HG03460 (cell line): ENCODE data around the gene ABCA3.
"Not testable (repeated sequence)": the region's sequence is repeated elsewhere in the genome, so short reads cannot be mapped to it uniquely, and the experiment has no call there.

ENCODE experiments used
- ATAC-seq: cut with Tn5 transposase; IDR thresholded peaks from one replicate; pipeline ENCODE4 v1.9.1; 2021; ENCODE audit not compliant: unreplicated experiment

The ABCA3 gene

DNA sequence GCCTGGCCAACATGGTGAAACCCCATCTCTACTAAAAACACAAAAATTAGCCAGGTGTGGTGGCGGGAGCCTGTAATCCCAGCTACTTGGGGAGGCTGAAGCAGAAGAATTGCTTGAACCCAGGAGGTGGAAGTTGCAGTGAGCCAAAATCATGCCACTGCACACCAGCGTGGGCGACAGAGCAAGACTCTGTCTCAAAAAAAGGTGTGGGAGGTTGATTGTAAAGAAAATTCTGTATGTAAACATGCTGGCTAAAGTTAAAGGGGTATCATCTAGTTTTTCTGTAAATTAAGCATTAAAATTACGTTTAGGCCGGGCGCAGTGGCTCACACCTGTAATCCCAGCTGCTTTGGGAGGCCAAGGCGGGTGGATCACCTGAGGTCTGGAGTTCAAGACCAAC is 82.0 kb downstream of the ABCA3 start:
- not testable (repeated sequence) for ATAC-seq

DNA sequence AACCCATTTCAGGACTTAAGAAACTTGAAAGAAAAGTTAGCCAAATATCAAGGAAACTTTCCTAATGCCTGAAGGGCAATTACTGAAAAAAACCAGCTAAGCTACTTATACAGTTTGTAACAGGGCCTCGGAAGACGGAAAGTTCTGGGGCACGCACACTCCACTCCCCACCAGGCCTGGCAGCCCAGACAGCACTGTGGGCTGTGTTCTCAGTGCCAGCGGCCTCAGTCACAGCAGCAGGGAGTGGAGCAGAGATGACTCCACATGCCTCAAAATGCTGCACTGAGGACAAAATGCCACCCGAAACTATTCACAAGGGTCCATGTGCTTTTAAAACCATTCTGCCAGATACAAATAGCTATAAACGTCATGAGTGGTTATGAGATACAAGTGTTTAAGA is 82.8 kb downstream of the ABCA3 start:
- no peak for ATAC-seq

DNA sequence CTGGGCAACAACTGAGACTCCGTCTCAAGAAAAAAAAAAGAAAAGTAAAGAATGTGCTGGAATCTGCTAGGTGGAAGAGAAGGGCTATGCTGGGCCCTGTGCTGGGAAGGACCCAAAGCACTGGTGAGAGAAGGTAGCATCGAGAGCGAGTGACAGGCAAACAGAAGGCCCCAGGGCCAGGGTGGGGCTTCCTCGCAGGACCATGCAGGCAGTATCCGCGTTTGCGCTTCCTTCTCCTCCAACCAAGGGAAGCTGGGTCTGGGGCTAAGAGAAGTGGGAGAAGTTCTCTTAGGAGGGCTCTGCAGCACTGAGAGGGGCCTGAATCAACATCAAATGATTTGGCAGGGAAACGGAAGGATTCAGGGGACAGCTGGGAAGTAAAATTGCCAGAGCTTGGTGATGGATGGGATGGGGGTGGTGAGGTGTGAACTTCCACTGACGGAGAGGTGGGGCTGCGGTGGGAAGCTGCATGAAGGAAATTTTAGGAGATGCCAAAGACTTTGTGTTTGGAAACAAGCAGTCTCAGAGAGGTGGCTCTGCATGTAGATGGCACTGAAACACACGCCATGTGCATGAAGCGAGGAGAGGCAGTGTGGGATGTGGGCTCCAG is 83.9 kb downstream of the ABCA3 start:
- ATAC-seq, result no peak

DNA sequence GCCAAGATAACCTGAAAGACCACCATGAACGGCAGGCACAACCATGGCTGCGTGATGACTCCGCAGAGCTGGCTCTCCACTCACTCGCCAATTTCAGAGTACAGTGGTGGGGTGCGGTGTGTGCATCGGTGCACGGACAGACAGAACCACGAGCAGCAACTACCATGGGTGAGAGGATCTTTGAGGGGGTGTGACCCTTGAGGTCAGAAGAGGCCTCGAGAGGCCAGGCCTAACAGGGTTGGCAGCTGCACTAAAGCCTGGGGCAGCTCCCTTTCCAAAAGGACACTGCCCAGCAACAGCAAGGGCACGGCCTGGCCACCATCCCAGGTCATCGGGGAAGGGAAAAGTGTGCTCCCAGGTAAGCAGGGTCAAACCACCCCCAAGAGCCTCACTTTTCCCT is 87.2 kb downstream of the ABCA3 start:
- ATAC-seq, result no peak

DNA sequence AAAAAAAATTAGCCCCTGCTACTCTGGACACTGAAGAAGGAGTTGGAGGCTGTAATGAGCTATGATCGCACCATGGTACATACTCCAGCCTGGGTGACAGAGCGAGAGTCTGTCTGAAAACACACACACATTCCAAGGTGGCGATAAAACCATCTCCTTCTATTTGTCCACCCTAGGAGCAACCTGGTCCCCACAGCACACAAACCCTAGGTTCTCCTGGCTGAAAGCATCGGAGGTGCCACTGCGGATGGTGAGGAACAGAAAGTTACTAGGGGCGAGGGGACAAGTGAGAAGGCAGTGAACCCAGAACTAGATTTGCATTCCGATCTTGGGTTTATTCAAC is 87.8 kb downstream of the ABCA3 start:
- ATAC-seq, result no peak

DNA sequence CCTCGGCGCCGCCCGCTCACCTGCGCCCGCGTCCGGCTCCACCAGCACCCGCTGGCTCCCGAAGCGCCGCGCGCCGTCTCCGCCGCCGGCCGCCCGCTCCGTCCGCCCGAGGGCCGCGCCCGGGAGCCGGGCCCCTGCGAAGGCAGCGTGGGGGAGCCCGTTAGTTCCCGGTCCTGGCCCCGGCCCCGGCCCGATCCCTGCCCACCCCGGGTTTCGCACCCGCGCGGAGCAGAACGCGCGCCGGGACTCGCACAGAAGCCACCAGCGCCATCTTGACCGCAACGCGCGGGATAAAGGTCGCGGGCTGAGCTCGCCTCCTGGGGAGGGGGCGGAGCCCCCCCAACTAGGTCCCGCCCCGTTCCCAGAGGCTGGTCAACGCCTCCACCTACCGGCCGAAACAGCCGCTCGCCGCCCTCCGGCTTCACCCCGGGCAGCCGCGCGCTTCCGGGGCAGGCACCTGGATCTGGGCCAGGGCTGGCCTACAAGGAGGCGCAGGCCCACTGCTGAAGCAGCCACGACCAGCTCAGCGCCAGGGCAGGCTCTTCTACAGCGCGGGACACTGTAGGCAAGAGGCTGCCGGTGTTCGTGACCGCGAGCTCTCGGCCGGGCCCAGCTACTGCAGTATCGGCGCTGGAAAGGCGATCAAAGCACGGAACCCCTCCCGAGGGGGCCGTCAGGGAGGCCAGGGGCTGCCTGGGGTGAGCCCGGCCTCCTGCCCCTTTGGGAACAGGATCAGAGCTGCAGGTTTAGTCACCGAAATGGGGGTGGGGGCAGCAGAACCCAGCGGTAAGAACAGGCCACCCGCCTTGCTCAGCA is 89.0 kb downstream of the ABCA3 start, which contains the start of gene ECI1:
Gene ECI1, minus strand, starts transcription at position 292 of the 816 bp plus-strand sequence. Its CDS starts 21 bp downstream, at position 271.
- ATAC-seq, result peak; percentile 83

DNA sequence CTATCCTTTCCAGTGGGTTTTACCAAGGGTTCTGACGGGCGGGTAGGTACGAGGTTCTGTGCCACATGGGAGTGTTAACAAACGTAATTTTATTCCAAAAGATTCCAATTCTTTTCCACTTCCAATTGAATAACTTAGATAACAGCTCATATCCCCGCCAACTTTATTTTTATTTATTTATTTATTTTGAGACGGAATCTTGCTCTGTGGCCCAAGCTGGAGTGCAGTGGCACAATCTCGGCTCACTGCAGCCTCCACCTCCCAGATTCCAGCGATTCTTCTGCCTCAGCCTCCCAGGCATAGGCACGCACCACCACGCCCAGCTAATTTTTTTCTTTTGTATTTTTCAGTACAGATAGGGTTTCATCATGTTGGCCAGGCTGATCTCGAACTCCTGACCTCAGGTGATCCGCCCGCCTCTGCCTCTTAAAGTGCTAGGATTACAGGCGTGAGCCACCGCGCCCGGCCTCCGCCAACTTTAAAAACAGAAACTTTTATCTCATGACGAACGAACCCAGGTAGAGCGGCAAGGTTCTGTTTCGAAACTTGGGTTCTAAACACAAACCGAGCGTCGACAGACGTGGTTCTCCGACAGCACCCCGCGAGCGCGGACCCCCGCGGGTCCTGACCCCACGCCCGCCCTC is 89.8 kb downstream of the ABCA3 start:
- ATAC-seq, result no peak

DNA sequence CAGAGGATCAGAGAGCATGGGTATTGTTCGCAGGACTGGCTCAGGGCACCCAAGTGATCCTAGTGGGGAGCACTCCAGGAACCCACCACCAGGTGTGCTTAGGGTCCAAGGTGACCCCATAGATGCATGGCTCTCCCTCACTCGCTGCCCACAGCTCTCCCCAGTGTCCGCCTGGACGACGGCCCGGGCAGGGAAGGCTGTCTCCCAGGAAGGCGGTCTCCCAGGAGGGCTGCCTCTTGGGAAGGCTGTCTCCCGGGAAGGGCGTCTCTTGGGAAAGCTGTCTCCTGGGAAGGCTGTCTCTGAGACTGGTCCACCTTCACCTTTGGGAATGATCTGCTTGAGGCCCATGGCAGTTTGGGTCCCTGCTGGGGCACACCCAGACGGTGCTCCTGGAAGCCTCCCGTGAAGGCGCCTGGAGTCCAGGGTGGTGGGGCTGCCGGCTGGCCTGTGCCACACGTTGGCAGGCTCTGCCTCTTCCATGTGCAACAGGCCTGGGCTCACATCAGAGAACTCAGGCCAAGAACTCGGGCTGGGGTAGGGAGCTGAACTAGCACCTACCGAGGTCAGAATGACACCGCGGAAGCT is 94.1 kb downstream of the ABCA3 start:
- ATAC-seq, result no peak

DNA sequence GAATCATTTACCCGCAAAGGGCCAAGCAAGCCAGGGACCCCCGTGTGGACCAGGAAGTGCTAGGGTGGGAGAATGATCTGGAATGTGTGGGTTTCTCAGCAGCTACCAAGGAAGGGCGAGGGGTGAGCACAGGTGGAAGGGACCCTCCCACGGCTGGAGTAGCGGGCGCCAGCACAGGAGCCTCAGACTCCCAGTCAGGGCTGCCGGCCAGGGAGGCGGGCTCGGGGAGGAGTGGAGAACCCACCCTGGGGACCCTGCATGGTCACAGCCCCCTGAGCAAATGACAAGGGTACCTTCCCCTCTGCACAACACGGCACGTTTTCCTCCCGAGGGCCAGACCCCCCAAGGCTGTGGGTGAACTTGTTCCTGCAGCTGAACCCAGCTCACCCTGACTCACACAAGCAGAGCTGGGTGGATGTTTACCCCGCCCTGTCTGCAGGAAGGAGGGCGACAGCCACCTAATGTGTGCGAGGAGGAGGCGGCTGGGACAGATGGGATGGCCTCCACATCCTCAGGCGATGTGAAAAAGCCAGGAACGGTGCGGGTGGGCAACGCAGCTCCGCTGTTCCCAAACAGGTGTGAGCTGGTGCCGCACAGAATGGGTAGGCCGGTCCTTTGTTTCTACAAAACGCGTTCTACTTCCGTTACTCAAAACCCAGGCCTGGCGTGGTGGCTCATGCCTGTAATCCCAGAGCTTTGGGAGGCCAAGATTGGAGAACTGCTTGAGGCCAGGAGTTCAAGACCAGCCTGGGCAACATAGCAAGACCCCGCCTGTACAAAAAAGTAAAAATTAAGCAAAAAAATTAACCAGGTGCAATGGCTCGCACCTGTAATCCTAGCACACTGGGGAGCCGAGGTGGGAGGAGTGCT is 95.4 kb downstream of the ABCA3 start:
- no peak for ATAC-seq

DNA sequence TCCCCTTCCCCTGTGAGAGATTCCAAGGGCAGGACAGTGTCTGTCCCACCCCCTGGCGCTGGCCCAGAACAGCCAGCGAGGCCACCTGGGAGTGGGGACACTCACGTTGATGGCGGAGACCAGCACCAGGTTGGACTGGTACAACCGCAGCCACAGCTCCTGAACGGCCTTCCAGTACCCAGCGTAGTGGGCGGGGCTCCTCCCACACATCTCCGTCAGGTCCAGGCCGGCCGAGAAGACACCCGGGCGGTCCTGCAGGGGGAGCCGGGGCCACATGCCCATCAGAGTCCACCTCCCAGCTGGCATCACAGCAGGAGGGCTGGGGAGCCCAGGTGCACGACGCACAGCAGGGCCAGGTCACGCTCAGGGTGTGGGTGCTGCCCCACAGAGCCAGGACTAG is 96.2 kb downstream of the ABCA3 start:
- no peak for ATAC-seq

DNA sequence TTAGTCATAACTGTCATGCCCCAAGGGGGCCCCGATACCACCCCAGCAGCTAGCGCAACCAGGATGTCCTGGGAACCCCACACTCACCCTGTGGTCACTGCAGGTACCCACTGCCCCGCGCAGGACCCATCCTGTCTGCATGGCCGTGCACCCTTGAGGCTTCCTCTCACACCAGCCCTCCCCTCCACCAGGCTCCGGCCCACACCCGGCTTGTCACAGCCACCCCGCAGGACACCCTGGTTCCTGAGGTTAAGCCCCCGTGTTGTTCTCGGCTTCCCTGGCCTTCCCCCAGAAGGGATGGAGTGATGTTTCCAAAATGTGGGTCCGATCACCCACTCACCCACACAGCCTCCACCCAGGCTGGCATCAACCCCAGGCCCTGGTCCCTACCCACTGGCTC is 96.7 kb downstream of the ABCA3 start:
- ATAC-seq, result no peak

DNA sequence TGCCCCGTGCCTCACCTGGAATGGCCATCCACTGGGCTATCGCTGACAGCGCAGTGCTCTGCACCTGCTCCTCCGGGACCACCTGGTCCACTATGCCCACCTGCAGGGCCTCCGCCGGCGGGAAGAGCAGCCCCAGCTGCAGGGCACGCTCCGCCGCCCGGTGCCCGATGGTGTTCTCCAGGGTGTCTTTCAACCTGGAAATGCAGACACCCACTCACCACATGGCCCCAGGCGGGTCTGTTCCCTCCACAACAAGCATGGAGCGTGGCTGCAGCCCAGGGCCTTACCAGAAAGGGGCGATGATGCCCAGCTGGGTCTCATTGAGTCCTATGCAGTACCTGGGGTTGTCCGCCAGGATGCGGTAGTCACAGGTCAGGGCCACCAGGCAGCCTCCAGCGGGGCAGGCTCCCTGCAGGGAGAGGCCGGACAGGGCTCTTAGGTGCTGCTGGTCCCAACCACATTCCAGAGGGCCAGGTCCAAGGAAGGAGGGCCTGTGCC is 97.4 kb downstream of the ABCA3 start:
- no peak for ATAC-seq

DNA sequence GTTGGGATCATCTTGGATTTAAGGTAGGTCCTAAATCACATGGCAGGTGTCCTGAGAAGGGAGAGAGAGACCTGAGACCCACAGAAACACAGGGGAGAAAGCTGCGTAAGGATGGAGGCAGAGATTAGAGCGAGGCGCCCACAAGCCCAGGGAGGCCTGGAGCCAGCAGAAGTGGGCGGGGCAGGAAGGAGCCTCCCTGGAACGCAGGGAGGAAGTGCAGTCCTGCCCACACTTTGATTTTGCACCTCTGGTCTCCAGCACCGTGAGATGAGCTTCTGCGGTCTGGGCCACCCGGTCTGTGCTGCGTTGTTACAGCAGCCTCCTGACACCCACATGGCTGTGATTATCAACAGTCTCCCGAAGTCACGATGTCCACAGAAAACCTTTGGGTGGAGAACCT is 97.9 kb downstream of the ABCA3 start:
- ATAC-seq, result no peak

DNA sequence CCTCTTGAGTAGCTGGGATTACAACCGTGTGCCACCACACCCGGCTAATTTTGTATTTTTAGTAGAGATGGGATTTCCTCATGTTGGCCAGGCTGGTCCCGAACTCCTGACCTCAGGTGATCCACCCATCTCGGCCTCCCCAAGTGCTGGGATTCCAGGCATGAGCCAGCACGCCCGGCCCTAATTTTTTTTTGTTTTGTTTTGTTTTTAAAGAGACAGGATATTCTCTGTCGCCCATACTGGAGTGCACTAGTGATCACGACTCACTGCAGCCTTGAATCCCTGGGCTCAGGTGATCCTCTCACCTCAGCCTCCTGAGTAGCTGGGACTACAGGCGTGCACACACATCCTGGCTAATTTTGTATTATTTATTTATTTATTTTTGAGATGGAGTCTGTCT is 100.2 kb downstream of the ABCA3 start:
- ATAC-seq, result not testable (repeated sequence)

DNA sequence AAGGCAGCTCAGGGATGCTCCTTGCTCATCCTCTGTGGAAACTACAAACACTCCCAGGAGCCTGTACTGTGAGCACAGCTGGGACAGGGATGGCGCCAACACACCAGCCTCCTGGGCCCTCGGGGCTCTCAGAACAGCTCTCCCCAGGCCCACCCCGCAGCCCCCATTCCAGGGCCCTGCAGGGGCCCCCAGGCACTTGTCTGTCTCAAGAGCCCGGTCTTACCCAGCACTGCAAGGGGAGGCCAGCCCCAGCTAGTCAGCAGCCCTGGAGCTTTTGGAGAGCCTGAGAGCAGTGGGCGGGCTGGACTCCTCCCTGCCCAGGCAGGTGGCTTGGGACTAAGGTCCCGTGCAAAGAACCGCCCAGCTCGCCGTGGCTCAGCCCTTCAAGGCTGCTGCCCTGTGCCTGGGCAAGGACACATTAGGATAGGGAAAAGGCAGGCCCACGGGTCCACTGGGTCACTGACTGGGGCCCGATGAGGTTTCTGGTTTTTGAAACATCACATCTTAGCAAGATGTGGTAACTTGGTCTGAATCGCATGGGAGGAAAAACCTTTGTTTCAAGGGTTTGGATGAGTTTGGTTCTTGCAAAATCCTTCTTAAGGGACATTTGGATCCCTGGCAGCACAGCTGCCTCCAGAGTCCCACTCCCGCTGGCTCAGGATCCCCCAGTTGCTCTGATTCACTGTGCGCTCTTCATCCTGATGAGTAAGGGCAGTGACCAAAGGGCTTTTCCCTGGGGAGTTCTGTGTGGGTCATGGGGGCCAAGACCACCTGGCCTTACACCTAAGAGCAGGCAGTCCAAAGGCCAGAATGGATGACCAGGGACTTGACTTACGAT is 101.5 kb downstream of the ABCA3 start:
- no peak for ATAC-seq

DNA sequence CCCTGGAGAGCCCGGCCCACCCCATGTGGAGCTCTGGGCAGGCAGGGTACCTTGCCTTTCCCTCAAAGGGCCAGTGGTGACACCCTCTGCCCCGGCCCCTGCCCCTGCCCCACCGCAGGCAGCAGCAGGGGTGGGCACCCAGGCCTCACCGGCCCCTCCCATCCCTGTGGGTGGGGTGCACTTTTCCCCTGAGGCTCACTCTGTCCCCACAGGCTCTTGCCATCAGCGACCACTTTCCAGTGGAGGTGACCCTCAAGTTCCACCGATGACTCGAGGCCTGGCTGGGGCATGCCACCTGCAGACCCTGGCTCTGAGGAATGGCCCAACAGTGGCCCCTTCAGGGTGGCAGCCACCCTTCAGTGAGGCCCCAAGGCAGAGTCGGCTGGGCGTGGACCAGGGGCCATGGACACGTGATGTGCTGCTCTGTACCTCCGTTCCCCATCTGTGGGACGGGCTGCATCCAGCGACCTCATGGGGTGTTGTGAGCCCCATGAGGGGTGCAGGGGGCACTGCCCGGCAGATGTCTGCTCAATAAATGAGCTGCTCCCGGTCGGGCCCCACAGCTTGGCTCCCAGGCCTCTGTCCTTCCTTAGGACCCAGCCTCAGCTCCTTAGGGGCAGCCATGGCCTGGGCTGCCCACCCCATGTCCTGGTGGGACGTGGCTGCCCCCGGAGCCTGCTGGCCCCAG is 102.2 kb downstream of the ABCA3 start:
- ATAC-seq, result no peak

DNA sequence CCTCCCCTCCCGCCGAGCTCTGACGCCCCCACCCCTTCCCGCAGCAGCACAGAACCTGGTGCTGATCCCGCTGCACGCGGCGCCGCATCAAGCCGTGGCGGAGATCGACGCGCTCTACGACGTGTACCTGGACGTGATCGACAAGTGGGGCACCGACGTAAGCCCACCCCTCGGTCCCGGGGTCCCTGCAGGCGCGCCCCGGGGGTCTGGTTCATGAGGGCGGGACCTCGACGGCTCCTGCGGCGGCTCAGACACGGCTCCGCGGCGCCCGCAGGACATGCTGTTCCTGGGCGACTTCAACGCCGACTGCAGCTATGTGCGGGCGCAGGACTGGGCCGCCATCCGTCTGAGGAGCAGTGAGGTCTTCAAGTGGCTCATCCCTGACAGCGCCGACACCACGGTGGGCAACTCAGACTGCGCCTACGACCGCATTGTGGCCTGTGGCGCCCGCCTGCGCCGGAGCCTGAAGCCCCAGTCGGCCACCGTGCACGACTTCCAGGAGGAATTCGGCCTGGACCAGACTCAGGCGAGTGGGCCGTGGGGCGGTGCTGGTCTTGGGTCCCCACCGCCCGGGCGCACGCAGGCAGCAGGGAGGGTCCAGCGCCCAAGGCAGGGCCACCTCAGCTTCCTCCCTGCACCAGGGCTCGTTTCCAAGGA is 102.9 kb downstream of the ABCA3 start:
- no peak for ATAC-seq

DNA sequence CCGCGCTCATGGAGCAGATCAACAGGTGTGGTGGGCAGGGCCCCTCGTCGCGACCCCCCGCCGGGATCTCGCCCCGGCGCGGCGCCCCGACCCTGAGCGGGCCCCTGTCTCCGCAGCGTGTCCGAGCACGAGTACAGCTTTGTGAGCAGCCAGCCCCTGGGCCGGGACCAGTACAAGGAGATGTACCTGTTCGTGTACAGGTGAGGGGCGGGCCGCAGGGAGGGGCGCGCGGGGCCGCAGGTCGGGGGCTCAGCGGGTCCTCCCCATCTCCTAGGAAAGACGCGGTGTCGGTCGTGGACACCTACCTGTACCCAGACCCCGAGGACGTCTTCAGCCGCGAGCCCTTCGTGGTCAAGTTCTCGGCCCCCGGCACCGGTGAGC is 103.4 kb downstream of the ABCA3 start:
- ATAC-seq, result no peak
